K562 (cell line): ENCODE results near the gene HOXB4. TPM values are rescaled to one million over a fixed set of nuclear protein-coding genes. Genes with fewer than 3 reads are reported as not detected.

Experiments
- ATAC-seq: fragments of 200-7000 bp; cut with Tn5 transposase; 3 replicates; pipeline ENCODE4 v1.9.1; 2020; ENCODE audit warnings: moderate library complexity
- BruUV-seq: library from RNA; stranded (reverse); fragments of 400-500 nt; replicated peaks from 2 replicates; lab custom pipeline; 2021; lab: Mats Ljungman, UMichigan
- CTCF ChIA-PET: fragments of 300-600 bp; formaldehyde crosslinking; extraction: SDS; loops from one replicate; lab custom pipeline; 2021; ENCODE audit warnings: low intra/inter-chr PET ratio; lab: Yijun Ruan, JAX
- POLR2A ChIA-PET: fragments of 300-600, 350-650 bp; sonication (Branson Sonifier 250); formaldehyde crosslinking; extraction: SDS; loops from one replicate; lab custom pipeline; 2021; ENCODE audit warnings: antibody characterized with exemption, inconsistent platforms; lab: Yijun Ruan, JAX
- DNase-seq, 4 experiments: peaks; one replicate each; pipeline versions ENCODE4 v3.0.0 to v3.0.0-alpha.2; 2011 to 2018; ENCODE audit warnings: low spot score in 3 of 4, mixed read lengths in 3 of 4; ENCODE audit errors: extremely low read depth in 1 of 4
- FAIRE-seq: peaks from 2 replicates; lab custom pipeline; 2011; peaks lifted over from hg19 to GRCh38; lab: Jason Lieb, UNC
- H2AFZ ChIP-seq: 2 replicates; pipeline ENCODE4 v1.6.0; 2011; ENCODE audit warnings: low read depth, low read length, control low read depth, inconsistent platforms
- H3K27ac ChIP-seq: fragments of 200-600 bp; 3 replicates; pipeline ENCODE4 v1.8.0; 2011; ENCODE audit warnings: low read depth, mild to moderate bottlenecking, control low read depth, inconsistent platforms, low read length, moderate library complexity, mixed read lengths; ENCODE audit errors: extremely low read depth
- H3K27me3 ChIP-seq, 2 experiments: fragments of 300-600 bp in 1 of 2; 2 replicates in 1 of 2; 3 replicates in 1 of 2; pipeline versions ENCODE4 v1.6.0 to v1.8.0; 2011; ENCODE audit warnings: inconsistent platforms in 2 of 2, low read length in 2 of 2, mild to moderate bottlenecking in 1 of 2, mixed read lengths in 1 of 2, moderate library complexity in 1 of 2; ENCODE audit not compliant: control insufficient read depth in 2 of 2, insufficient read depth in 2 of 2
- H3K36me3 ChIP-seq: fragments of 300-600 bp; 3 replicates; pipeline ENCODE4 v1.8.0; 2011; ENCODE audit warnings: mild to moderate bottlenecking, low read length, inconsistent platforms; ENCODE audit not compliant: control insufficient read depth, insufficient read depth
- H3K4me1 ChIP-seq, 2 experiments: fragments of 200-600 bp in 1 of 2; replicated peaks in 1 of 2; 2 replicates in 1 of 2; 3 replicates in 1 of 2; pipeline versions ENCODE4 v1.5.1 to v1.8.0; 2011; ENCODE audit warnings: inconsistent platforms in 2 of 2, low read length in 2 of 2, mild to moderate bottlenecking in 1 of 2, mixed read lengths in 1 of 2, moderate library complexity in 1 of 2; ENCODE audit not compliant: control insufficient read depth in 2 of 2, insufficient read depth in 2 of 2
- H3K4me2 ChIP-seq: 2 replicates; pipeline ENCODE4 v1.6.1; 2011; ENCODE audit warnings: low read length, control low read depth, inconsistent platforms, mixed read lengths; ENCODE audit not compliant: insufficient read depth
- H3K4me3 ChIP-seq: fragments of 200-600 bp; sonication (generic), shearing (Covaris generic); 2 replicates; pipeline ENCODE4 v1.5.1; 2016; ENCODE audit warnings: control low read depth, inconsistent platforms
- H3K79me2 ChIP-seq: fragments of 200-600 bp; 3 replicates; pipeline ENCODE4 v1.8.0; 2011; ENCODE audit warnings: low read length, inconsistent platforms; ENCODE audit not compliant: control insufficient read depth, insufficient read depth
- H3K9ac ChIP-seq, 2 experiments: 2 replicates each; pipeline versions ENCODE4 v1.6.0 to v1.6.1; 2011; ENCODE audit warnings: low read depth in 2 of 2, low read length in 2 of 2, control low read depth in 1 of 2, inconsistent platforms in 1 of 2, mild to moderate bottlenecking in 1 of 2, mixed read lengths in 1 of 2; ENCODE audit not compliant: insufficient read depth in 1 of 2
- H3K9me1 ChIP-seq: one replicate; pipeline ENCODE4 v1.6.0; 2011; ENCODE audit warnings: inconsistent platforms, mild to moderate bottlenecking, low read length, moderate library complexity; ENCODE audit not compliant: control insufficient read depth, insufficient read depth
- H3K9me3 ChIP-seq: replicated peaks from 2 replicates; pipeline ENCODE4 v1.5.1; 2011; ENCODE audit warnings: low read depth, low read length, inconsistent platforms; ENCODE audit not compliant: control insufficient read depth, insufficient read depth
- H4K20me1 ChIP-seq: replicated peaks from 2 replicates; pipeline ENCODE4 v1.6.1; 2011; ENCODE audit warnings: low read length, inconsistent platforms, mixed read lengths; ENCODE audit not compliant: control insufficient read depth, insufficient read depth
- BRD4 ChIP-seq: fragments of 200-600 bp; sonication (generic); IDR thresholded peaks from 2 replicates; pipeline ENCODE4 v1.6.1; 2017; ENCODE audit warnings: inconsistent platforms
- HEY1 ChIP-seq: fragments of 250-450 bp; sonication (Bioruptor Pico); IDR thresholded peaks from 2 replicates; pipeline ENCODE4 v1.5.0; 2020; ENCODE audit warnings: mild to moderate bottlenecking, moderate library complexity, borderline replicate concordance
- HNRNPH1 ChIP-seq: fragments of 200-400 bp; formaldehyde crosslinking; optimal IDR thresholded peaks from 2 replicates; pipeline ENCODE3; 2017; ENCODE audit warnings: low read depth, mild to moderate bottlenecking, low read length, moderate library complexity
- MAFK ChIP-seq: IDR thresholded peaks from 2 replicates; pipeline ENCODE4 v1.6.1; 2011; ENCODE audit warnings: low read length, improper control_type of control experiment
- MCM7 ChIP-seq, 2 experiments: fragments of 450-650 bp; IDR thresholded peaks; 2 replicates each; pipeline ENCODE4 v1.6.1; 2016 to 2018
- NCOR1 ChIP-seq: fragments of 450-650 bp; IDR thresholded peaks from 2 replicates; pipeline ENCODE4 v1.6.1; 2016; ENCODE audit warnings: mild to moderate bottlenecking, moderate library complexity
- NFYB ChIP-seq: IDR thresholded peaks from 2 replicates; pipeline ENCODE4 v1.6.1; 2011; ENCODE audit warnings: mild to moderate bottlenecking, moderate library complexity; ENCODE audit not compliant: insufficient read length; ENCODE audit errors: extremely low read depth
- NR0B1 ChIP-seq: fragments of 450-650 bp; IDR thresholded peaks from one replicate; pipeline ENCODE4 v1.6.1; 2018; ENCODE audit warnings: mild to moderate bottlenecking, moderate library complexity; ENCODE audit not compliant: partially characterized antibody
- SREBF2 ChIP-seq: sonication (generic); formaldehyde crosslinking; IDR thresholded peaks from 2 replicates; pipeline ENCODE4 v1.4.0; 2020; ENCODE audit warnings: mild to moderate bottlenecking, missing genetic modification reagents
- TCF7 ChIP-seq: sonication (generic); IDR thresholded peaks from 2 replicates; pipeline ENCODE4 v1.6.1; 2016; ENCODE audit warnings: antibody characterized with exemption, borderline replicate concordance
- XRCC3 ChIP-seq: fragments of 450-650 bp; IDR thresholded peaks from 2 replicates; pipeline ENCODE4 v1.6.1; 2017; ENCODE audit warnings: mild to moderate bottlenecking, moderate library complexity
- ZBTB12 ChIP-seq: fragments of 250-450 bp; sonication (Bioruptor Pico); IDR thresholded peaks from 2 replicates; pipeline ENCODE4 v1.4.0; 2020
- ZNF134 ChIP-seq: fragments of 250-450 bp; sonication (Bioruptor Pico); conservative IDR thresholded peaks from 2 replicates; pipeline ENCODE4 v1.4.0; 2020
- ZNF24 ChIP-seq: fragments of 450-650 bp; IDR thresholded peaks from 2 replicates; pipeline ENCODE4 v1.6.1; 2016
- ZNF316 ChIP-seq: fragments of 450-650 bp; IDR thresholded peaks from 2 replicates; pipeline ENCODE4 v1.6.1; 2016
- ZNF384 ChIP-seq: IDR thresholded peaks from 2 replicates; pipeline ENCODE4 v1.6.1; 2012; ENCODE audit warnings: low read depth, low read length, improper control_type of control experiment
- WGBS: fragments of 100-300 bp; shearing (Covaris generic); methylation state at CpG from one replicate; pipeline ENCODE4 v1.1.6; 2016; ENCODE audit warnings: low coverage, mixed read lengths; ENCODE audit not compliant: insufficient coverage; ENCODE audit errors: missing lambda C conversion rate; 5-methylcytosine and 5-hydroxymethylcytosine counted together
- in situ Hi-C: fragments of 300-500 bp; cut with MboI; formaldehyde crosslinking; loops from 4 replicates; pipeline ENCODE4 v1.15.0; 2018; ENCODE audit warnings: inconsistent platforms, mixed read lengths
- intact Hi-C: fragments of 100-400 bp; cut with micrococcal nuclease; formaldehyde crosslinking; loops from 2 replicates; pipeline ENCODE4 v1.14.2; 2022
- polyA plus RNA-seq, 8 experiments: library from polyadenylated mRNA; depleted of rRNA in 4 of 8; stranded (reverse) in 5 of 8; unstranded in 3 of 8; fragments of >200 nt; fragmentation: Nextera tagmentation in 2 of 8; fragmentation: Illumina TruSeq in 1 of 8; extraction: Ambion mirVana in 2 of 8; extraction: Trizol in 1 of 8; gene quantifications; 2 replicates each; pipeline versions ENCODE4 v1.2.1 to v1.2.3, GENCODE V29; 2011 to 2014; ENCODE audit warnings: inconsistent platforms in 1 of 8, missing spikeins in 1 of 8
- total RNA-seq, 7 experiments: library from RNA; depleted of rRNA in 6 of 7; stranded (reverse); fragments of >200 nt in 6 of 7; fragmentation: Illumina TruSeq in 2 of 7; extraction: Trizol in 2 of 7; gene quantifications; 2 replicates each; pipeline versions ENCODE4 v1.2.1 to v1.2.3, GENCODE V29; 2011 to 2021; ENCODE audit warnings: low replicate concordance in 1 of 7
- TF ChIP-seq, protein P1 (sequence below): sonication (generic); formaldehyde crosslinking; IDR thresholded peaks from 2 replicates; pipeline ENCODE4 v1.8.1; 2022; ENCODE audit warnings: missing genetic modification reagents
- TF ChIP-seq, protein P2 (sequence below): sonication (generic); formaldehyde crosslinking; IDR thresholded peaks from 2 replicates; pipeline ENCODE4 v1.8.0; 2022; ENCODE audit warnings: mild to moderate bottlenecking, missing genetic modification reagents
- TF ChIP-seq, protein P3 (sequence below): sonication (generic); IDR thresholded peaks from 2 replicates; pipeline ENCODE4 v1.6.1; 2016

Gene HOXB4
- total and polyA plus RNA-seq, 9 of the 15 experiments (the other 6 are each of a cell fraction or from before 2014, with no cell fraction given): 1.6 to 34.9 (median 14.9) TPM

GRCh38 chr17:48530887-48531272, 47.3 kb downstream of the HOXB4 start, which contains the start of gene HOXB1:
Gene HOXB1 (minus strand): TSS chr17:48531011. CDS start chr17:48530904, 107 bp downstream.
- no peak within 1 kb of the TSS for H3K4me3 ChIP-seq
- in situ Hi-C loops (no loop called here), intact Hi-C loops (no loop called here)
- TF ChIP-seq HEY1 (no peak), NFYB (no peak), ZNF24 (no peak), MAFK (no peak), ZNF384 (no peak), TCF7 (no peak), BRD4 (no peak), MCM7 (IDR thresholded peaks at IDR 0.05) (no peak), ZNF316 (no peak), NCOR1 (no peak), ZBTB12 (no peak), ZNF134 (CRISPR knock-in tag) (no peak), XRCC3 (no peak), HNRNPH1 (no peak), SREBF2 (CRISPR knock-in tag) (no peak), NR0B1 (no peak)
- TF ChIP-seq, protein P1, sequence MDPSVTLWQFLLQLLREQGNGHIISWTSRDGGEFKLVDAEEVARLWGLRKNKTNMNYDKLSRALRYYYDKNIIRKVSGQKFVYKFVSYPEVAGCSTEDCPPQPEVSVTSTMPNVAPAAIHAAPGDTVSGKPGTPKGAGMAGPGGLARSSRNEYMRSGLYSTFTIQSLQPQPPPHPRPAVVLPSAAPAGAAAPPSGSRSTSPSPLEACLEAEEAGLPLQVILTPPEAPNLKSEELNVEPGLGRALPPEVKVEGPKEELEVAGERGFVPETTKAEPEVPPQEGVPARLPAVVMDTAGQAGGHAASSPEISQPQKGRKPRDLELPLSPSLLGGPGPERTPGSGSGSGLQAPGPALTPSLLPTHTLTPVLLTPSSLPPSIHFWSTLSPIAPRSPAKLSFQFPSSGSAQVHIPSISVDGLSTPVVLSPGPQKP (CRISPR knock-in tag): no peak
- TF ChIP-seq, protein P2, sequence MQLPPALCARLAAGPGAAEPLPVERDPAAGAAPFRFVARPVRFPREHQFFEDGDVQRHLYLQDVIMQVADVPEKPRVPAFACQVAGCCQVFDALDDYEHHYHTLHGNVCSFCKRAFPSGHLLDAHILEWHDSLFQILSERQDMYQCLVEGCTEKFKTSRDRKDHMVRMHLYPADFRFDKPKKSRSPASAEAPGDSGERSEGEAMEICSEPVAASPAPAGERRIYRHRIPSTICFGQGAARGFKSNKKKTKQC (CRISPR knock-in tag): no peak
- TF ChIP-seq, protein P3, sequence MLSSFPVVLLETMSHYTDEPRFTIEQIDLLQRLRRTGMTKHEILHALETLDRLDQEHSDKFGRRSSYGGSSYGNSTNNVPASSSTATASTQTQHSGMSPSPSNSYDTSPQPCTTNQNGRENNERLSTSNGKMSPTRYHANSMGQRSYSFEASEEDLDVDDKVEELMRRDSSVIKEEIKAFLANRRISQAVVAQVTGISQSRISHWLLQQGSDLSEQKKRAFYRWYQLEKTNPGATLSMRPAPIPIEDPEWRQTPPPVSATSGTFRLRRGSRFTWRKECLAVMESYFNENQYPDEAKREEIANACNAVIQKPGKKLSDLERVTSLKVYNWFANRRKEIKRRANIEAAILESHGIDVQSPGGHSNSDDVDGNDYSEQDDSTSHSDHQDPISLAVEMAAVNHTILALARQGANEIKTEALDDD: no peak
- no TSS peak for BruUV-seq
- no peaks in the 10 kb centered on the region for H4K20me1 ChIP-seq
- FAIRE-seq (no peak), DNase-seq (no peak), ATAC-seq (no peak)
- 79% methylated on average over 15 of the region's 15 CpGs for WGBS
- H3K36me3 ChIP-seq: no peaks in the 10 kb centered on the region
- ChIA-PET POLR2A (interaction anchor here (0.7 kb wide), 1 partner anchor 19 kb away, joined by 3 read pairs; no protein-coding TSS in a partner anchor), CTCF (no interaction called here)
- no peak within 1 kb of the TSS for H3K27ac ChIP-seq
- no peak within 1 kb of the TSS for H3K4me2 ChIP-seq
- no peaks in the 10 kb centered on the region for H3K9me1 ChIP-seq
- H3K9me3 ChIP-seq: no peaks in the 10 kb centered on the region
- H3K79me2 ChIP-seq: no peaks in the 10 kb centered on the region
- H3K4me1 ChIP-seq: peaks cover 26 to 41% of the 10 kb centered on the region in 2 experiments; a peak in 4 of 5 replicates
- H3K27me3 ChIP-seq: no peaks in the 10 kb centered on the region
- no peak within 1 kb of the TSS for H3K9ac ChIP-seq
- 0 out of 2 replicates have a peak within 1 kb of the TSS, but pooled peaks have one; percentile 5 for H2AFZ ChIP-seq
